GM10248 (cell line): Measurements from ENCODE around the gene CCR2.

ENCODE experiments used
- CTCF ChIA-PET: fragments of 300-600 bp; sonication (Branson Sonifier 250); formaldehyde crosslinking; extraction: SDS; loops from one replicate; lab custom pipeline; 2021; ENCODE audit warnings: antibody characterized with exemption; lab: Yijun Ruan, JAX
- POLR2A ChIA-PET: fragments of 350-650 bp; sonication (Branson Sonifier 250); formaldehyde crosslinking; extraction: SDS; loops from one replicate; lab custom pipeline; 2020; ENCODE audit warnings: antibody characterized with exemption; lab: Yijun Ruan, JAX
- DNase-seq: peaks from one replicate; pipeline ENCODE4 v3.0.0; 2012; ENCODE audit errors: extremely low spot score
- CTCF ChIP-seq: IDR thresholded peaks from 2 replicates; pipeline ENCODE4 v1.5.1; 2012; ENCODE audit warnings: mild to moderate bottlenecking, low read depth; ENCODE audit errors: extremely low read depth, missing control alignments, control extremely low read depth

CCR2 gene

GRCh38 chr3:46365737-46366524, 12.0 kb downstream of the CCR2 start:
- ChIA-PET POLR2A (no interaction called here), CTCF (interaction anchor here (1.3 kb wide), 1 partner anchor 53 kb away, joined by 3 read pairs; no protein-coding TSS in a partner anchor)
- no peak for DNase-seq
- no peak for TF ChIP-seq CTCF

GRCh38 chr3:46367811-46368210, 13.9 kb downstream of the CCR2 start:
- no peak for DNase-seq
- ChIA-PET POLR2A (no interaction called here), CTCF (interaction anchor here (1.2 to 6.9 kb wide), 8 partner anchors 8 to 429 kb away, joined by 3 to 50 read pairs (median 19); no protein-coding TSS in a partner anchor)
- no peak for TF ChIP-seq CTCF

GRCh38 chr3:46368569-46368968, 14.7 kb downstream of the CCR2 start:
- CTCF ChIA-PET = interaction anchor here (0.8 to 6.9 kb wide), 17 partner anchors 9 to 1339 kb away, joined by 3 to 50 read pairs (median 7); no protein-coding TSS in a partner anchor
- DNase-seq = peak; percentile 59

GRCh38 chr3:46369151-46369550, 15.2 kb downstream of the CCR2 start:
- TF ChIP-seq CTCF = no peak
- DNase-seq = no peak
- POLR2A ChIA-PET = interaction anchor here (1.1 to 1.4 kb wide), 2 partner anchors 9 to 272 kb away, joined by 3 to 4 read pairs; no protein-coding TSS in a partner anchor
- CTCF ChIA-PET = interaction anchor here (0.7 to 6.9 kb wide), 22 partner anchors 9 to 1339 kb away, joined by 3 to 50 read pairs (median 6); partner anchors contain the start of gene CCR1

More at GRCh38 chr3:46368569-46368968, 14.7 kb downstream of the CCR2 start:
- peak; percentile 47 for TF ChIP-seq CTCF
- POLR2A ChIA-PET = no interaction called here

GRCh38 chr3:46369675-46370132, 15.8 kb downstream of the CCR2 start:
- DNase-seq = no peak
- ChIA-PET POLR2A (interaction anchor here (1.1 to 1.4 kb wide), 2 partner anchors 10 to 272 kb away, joined by 3 to 4 read pairs; no protein-coding TSS in a partner anchor), CTCF (interaction anchor here (0.7 to 6.9 kb wide), 23 partner anchors 8 to 1340 kb away, joined by 3 to 50 read pairs (median 6); partner anchors contain the start of gene CCR1)
- no peak for TF ChIP-seq CTCF

- ChIA-PET POLR2A (interaction anchor here (1.4 kb wide), 1 partner anchor 273 kb away, joined by 3 read pairs; no protein-coding TSS in a partner anchor), CTCF (interaction anchor here (1.0 to 6.9 kb wide), 13 partner anchors 11 to 1330 kb away, joined by 3 to 50 read pairs (median 8); partner anchors contain the start of gene CCR1)
- no peak for TF ChIP-seq CTCF
- no peak for DNase-seq
Measured at GRCh38 chr3:46370839-46371518, 17.1 kb downstream of the CCR2 start, which contains the start of gene CCR5. Gene CCR5 (plus strand): TSS chr3:46370946. CDS start chr3:46372903, 1,957 bp downstream.
